HepG2 (cell line): ENCODE measurements around the gene SPATA25. TPM values are rescaled to one million over a fixed set of nuclear protein-coding genes. Genes with fewer than 3 reads are reported as not detected.

Experiments used
- ATAD3A ChIP-seq: sonication (generic); formaldehyde crosslinking; IDR thresholded peaks from 2 replicates; pipeline ENCODE4 v1.4.0; 2020; ENCODE audit warnings: missing genetic modification reagents
- ATF7 ChIP-seq, 2 experiments: fragments of 450-650 bp in 1 of 2; sonication (generic) in 1 of 2; formaldehyde crosslinking in 1 of 2; IDR thresholded peaks; 2 replicates each; pipeline versions ENCODE4 v1.4.0 to v1.6.1; 2016 to 2020; ENCODE audit warnings: antibody characterized with exemption in 1 of 2, mild to moderate bottlenecking in 1 of 2, missing genetic modification reagents in 1 of 2
- CREB1 ChIP-seq, 2 experiments: fragments of 450-650 bp in 1 of 2; IDR thresholded peaks; 2 replicates each; pipeline ENCODE4 v1.6.1; 2016 to 2017; ENCODE audit warnings: control low read depth in 1 of 2, mild to moderate bottlenecking in 1 of 2, missing compliant biosample characterization in 1 of 2, missing genetic modification characterization in 1 of 2
- ELF3 ChIP-seq: IDR thresholded peaks from 2 replicates; pipeline ENCODE4 v1.6.1; 2016; ENCODE audit warnings: missing genetic modification reagents, missing compliant biosample characterization
- PHF20 ChIP-seq: sonication (generic); formaldehyde crosslinking; IDR thresholded peaks from 2 replicates; pipeline ENCODE4 v1.5.0; 2020; ENCODE audit warnings: mild to moderate bottlenecking, missing genetic modification reagents
- RBFOX2 ChIP-seq: fragments of 200-400 bp; formaldehyde crosslinking; IDR thresholded peaks from 2 replicates; pipeline ENCODE4 v1.6.1; 2017; ENCODE audit warnings: low read depth, mild to moderate bottlenecking, low read length
- SIN3A ChIP-seq: IDR thresholded peaks from 2 replicates; pipeline ENCODE4 v1.6.1; 2011; ENCODE audit warnings: low read depth, mild to moderate bottlenecking, control low read depth, low read length, borderline replicate concordance
- TSC22D2 ChIP-seq: sonication (generic); formaldehyde crosslinking; IDR thresholded peaks from 2 replicates; pipeline ENCODE4 v1.5.1; 2020; ENCODE audit warnings: missing genetic modification reagents, mild to moderate bottlenecking, borderline replicate concordance
- ZNF160 ChIP-seq: sonication (generic); formaldehyde crosslinking; IDR thresholded peaks from 2 replicates; pipeline ENCODE4 v1.8.0; 2022; ENCODE audit warnings: mild to moderate bottlenecking, inconsistent platforms, missing genetic modification reagents
- polyA plus RNA-seq, 8 experiments: library from polyadenylated mRNA; depleted of rRNA in 3 of 8; stranded (reverse) in 7 of 8; unstranded in 1 of 8; fragments of >200 nt; fragmentation: Illumina TruSeq in 4 of 8; extraction: Trizol in 4 of 8; gene quantifications; 2 replicates each; pipeline versions ENCODE4 v1.2.1 to v1.2.3, GENCODE V29; 2011 to 2016; ENCODE audit warnings: low read depth in 4 of 8, missing spikeins in 1 of 8, mixed read lengths in 1 of 8; ENCODE audit not compliant: insufficient read depth in 1 of 8
- total RNA-seq, 5 experiments: library from RNA; depleted of rRNA; stranded (reverse); fragments of >200 nt; fragmentation: Illumina TruSeq; extraction: Trizol; gene quantifications; 2 replicates each; pipeline ENCODE4 v1.2.3, GENCODE V29; 2016; ENCODE audit warnings: low read depth in 1 of 5
- TF ChIP-seq, protein P1 (sequence below): IDR thresholded peaks from 2 replicates; pipeline ENCODE4 v1.6.1; 2012; ENCODE audit warnings: low read depth, low read length, improper control_type of control experiment
- TF ChIP-seq, protein P2 (sequence below): sonication (generic); formaldehyde crosslinking; IDR thresholded peaks from 2 replicates; pipeline ENCODE4 v1.4.0; 2020; ENCODE audit warnings: missing genetic modification reagents, borderline replicate concordance
- TF ChIP-seq, protein P3 (sequence below): sonication (generic); formaldehyde crosslinking; IDR thresholded peaks from 2 replicates; pipeline ENCODE4 v1.4.0; 2020; ENCODE audit warnings: missing genetic modification reagents, borderline replicate concordance
- TF ChIP-seq, protein P4 (sequence below): sonication (generic); formaldehyde crosslinking; IDR thresholded peaks from 2 replicates; pipeline ENCODE4 v1.4.0; 2020; ENCODE audit warnings: missing genetic modification reagents
- TF ChIP-seq, protein P5 (sequence below): sonication (generic); formaldehyde crosslinking; IDR thresholded peaks from 2 replicates; pipeline ENCODE4 v1.5.0; 2020; ENCODE audit warnings: mild to moderate bottlenecking, missing genetic modification reagents, borderline replicate concordance

Gene SPATA25
- total and polyA plus RNA-seq, 2 of the 13 experiments (the other 11 are each of a cell fraction or from before 2014, with no cell fraction given) = 4.8 to 7.6 TPM

DNA sequence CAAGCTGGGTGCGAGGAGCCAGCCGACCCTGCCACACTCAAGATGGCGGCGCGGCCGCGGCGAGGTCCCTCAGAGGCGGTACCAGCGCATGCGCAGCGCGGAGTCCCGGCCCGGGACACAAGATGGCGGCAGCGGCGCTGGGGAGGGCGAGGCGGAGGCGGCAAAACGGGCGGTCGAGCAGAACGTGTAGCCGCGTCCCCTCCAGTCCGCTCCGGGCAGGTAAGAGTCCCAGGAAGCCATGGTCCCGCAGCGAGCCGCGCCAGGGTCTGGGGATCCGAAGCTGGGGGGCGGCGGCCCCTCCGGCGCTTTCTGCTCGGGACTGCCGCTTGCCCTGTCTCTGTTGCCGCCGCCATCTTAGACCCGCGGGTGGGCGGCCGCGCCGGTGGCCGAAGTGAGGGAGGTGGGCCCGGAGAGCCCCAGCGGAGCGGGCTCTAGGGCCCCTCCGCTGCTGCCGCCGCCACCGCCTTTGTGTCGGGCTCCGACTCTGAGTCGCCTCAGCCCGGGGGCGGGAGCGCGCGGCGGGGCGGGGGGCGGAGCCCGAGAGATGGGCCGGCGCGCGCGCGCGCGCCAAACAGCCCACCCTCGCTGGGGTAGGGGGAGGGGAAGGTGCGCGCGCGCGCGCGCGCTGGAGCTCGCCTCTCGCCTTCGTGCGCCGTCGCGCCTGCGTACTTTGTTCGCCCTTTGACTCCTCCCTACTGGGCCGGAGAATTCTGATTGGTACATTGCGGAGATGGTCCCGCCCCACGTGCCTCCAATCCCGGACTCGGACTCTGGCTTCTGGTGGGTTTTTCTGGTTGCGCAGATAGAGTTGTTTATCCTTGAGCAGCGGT lies 47.4 kb upstream of the SPATA25 start, which contains the start of gene PCIF1 (continued):
- TF ChIP-seq, protein P1, sequence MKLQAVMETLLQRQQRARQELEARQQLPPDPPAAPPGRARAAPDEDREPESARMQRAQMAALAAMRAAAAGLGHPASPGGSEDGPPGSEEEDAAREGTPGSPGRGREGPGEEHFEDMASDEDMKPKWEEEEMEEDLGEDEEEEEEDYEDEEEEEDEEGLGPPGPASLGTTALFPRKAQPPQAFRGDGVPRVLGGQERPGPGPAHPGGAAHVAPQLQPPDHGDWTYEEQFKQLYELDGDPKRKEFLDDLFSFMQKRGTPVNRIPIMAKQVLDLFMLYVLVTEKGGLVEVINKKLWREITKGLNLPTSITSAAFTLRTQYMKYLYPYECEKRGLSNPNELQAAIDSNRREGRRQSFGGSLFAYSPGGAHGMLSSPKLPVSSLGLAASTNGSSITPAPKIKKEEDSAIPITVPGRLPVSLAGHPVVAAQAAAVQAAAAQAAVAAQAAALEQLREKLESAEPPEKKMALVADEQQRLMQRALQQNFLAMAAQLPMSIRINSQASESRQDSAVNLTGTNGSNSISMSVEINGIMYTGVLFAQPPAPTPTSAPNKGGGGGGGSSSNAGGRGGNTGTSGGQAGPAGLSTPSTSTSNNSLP = no peak; the same call in 1 of the 2 replicates
- TF ChIP-seq, protein P2, sequence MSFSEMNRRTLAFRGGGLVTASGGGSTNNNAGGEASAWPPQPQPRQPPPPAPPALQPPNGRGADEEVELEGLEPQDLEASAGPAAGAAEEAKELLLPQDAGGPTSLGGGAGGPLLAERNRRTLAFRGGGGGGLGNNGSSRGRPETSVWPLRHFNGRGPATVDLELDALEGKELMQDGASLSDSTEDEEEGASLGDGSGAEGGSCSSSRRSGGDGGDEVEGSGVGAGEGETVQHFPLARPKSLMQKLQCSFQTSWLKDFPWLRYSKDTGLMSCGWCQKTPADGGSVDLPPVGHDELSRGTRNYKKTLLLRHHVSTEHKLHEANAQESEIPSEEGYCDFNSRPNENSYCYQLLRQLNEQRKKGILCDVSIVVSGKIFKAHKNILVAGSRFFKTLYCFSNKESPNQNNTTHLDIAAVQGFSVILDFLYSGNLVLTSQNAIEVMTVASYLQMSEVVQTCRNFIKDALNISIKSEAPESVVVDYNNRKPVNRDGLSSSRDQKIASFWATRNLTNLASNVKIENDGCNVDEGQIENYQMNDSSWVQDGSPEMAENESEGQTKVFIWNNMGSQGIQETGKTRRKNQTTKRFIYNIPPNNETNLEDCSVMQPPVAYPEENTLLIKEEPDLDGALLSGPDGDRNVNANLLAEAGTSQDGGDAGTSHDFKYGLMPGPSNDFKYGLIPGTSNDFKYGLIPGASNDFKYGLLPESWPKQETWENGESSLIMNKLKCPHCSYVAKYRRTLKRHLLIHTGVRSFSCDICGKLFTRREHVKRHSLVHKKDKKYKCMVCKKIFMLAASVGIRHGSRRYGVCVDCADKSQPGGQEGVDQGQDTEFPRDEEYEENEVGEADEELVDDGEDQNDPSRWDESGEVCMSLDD (CRISPR knock-in tag) = peak; percentile 33; the same call in 1 of the 2 replicates
- TF ChIP-seq ATF7 (IDR thresholded peaks at IDR 0.05) (no peak), ATF7 (CRISPR knock-in tag; IDR thresholded peaks at IDR 0.05) (no peak), RBFOX2 (peak; percentile 100), CREB1 (IDR thresholded peaks at IDR 0.05) (peak; percentile 72), CREB1 (CRISPR knock-in tag; IDR thresholded peaks at IDR 0.05) (no peak), PHF20 (CRISPR knock-in tag) (peak; percentile 51; the same call in 1 of the 2 replicates), SIN3A (peak; percentile 97; the same call in 1 of the 2 replicates), TSC22D2 (CRISPR knock-in tag) (peak; percentile 96), ATAD3A (CRISPR knock-in tag) (no peak), ELF3 (peak; percentile 77), ZNF160 (CRISPR knock-in tag) (peak; percentile 96)
- TF ChIP-seq, protein P3, sequence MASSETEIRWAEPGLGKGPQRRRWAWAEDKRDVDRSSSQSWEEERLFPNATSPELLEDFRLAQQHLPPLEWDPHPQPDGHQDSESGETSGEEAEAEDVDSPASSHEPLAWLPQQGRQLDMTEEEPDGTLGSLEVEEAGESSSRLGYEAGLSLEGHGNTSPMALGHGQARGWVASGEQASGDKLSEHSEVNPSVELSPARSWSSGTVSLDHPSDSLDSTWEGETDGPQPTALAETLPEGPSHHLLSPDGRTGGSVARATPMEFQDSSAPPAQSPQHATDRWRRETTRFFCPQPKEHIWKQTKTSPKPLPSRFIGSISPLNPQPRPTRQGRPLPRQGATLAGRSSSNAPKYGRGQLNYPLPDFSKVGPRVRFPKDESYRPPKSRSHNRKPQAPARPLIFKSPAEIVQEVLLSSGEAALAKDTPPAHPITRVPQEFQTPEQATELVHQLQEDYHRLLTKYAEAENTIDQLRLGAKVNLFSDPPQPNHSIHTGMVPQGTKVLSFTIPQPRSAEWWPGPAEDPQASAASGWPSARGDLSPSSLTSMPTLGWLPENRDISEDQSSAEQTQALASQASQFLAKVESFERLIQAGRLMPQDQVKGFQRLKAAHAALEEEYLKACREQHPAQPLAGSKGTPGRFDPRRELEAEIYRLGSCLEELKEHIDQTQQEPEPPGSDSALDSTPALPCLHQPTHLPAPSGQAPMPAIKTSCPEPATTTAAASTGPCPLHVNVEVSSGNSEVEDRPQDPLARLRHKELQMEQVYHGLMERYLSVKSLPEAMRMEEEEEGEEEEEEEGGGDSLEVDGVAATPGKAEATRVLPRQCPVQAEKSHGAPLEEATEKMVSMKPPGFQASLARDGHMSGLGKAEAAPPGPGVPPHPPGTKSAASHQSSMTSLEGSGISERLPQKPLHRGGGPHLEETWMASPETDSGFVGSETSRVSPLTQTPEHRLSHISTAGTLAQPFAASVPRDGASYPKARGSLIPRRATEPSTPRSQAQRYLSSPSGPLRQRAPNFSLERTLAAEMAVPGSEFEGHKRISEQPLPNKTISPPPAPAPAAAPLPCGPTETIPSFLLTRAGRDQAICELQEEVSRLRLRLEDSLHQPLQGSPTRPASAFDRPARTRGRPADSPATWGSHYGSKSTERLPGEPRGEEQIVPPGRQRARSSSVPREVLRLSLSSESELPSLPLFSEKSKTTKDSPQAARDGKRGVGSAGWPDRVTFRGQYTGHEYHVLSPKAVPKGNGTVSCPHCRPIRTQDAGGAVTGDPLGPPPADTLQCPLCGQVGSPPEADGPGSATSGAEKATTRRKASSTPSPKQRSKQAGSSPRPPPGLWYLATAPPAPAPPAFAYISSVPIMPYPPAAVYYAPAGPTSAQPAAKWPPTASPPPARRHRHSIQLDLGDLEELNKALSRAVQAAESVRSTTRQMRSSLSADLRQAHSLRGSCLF (CRISPR knock-in tag) = 0 out of 2 replicates have a peak, but pooled peaks have one; percentile 87
- TF ChIP-seq, protein P4, sequence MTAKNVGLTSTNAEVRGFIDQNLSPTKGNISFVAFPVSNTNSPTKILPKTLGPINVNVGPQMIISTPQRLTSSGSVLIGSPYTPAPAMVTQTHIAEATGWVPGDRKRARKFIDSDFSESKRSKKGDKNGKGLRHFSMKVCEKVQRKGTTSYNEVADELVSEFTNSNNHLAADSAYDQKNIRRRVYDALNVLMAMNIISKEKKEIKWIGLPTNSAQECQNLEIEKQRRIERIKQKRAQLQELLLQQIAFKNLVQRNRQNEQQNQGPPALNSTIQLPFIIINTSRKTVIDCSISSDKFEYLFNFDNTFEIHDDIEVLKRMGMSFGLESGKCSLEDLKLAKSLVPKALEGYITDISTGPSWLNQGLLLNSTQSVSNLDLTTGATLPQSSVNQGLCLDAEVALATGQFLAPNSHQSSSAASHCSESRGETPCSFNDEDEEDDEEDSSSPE = no peak; the same call in none of the 2 replicates
- TF ChIP-seq, protein P5, sequence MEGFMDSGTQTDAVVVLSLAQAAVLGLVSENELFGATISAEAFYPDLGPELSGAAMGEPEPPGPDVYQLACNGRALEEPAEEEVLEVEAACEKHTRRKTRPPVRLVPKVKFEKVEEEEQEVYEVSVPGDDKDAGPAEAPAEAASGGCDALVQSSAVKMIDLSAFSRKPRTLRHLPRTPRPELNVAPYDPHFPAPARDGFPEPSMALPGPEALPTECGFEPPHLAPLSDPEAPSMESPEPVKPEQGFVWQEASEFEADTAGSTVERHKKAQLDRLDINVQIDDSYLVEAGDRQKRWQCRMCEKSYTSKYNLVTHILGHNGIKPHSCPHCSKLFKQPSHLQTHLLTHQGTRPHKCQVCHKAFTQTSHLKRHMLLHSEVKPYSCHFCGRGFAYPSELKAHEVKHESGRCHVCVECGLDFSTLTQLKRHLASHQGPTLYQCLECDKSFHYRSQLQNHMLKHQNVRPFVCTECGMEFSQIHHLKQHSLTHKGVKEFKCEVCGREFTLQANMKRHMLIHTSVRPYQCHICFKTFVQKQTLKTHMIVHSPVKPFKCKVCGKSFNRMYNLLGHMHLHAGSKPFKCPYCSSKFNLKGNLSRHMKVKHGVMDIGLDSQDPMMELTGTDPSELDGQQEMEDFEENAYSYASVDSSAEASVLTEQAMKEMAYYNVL (CRISPR knock-in tag) = peak; percentile 40; the same call in 1 of the 2 replicates
